Fibroblast of villous mesenchyme (primary cell): ENCODE results near the gene RASSF3. TPM values are rescaled to one million over a fixed set of nuclear protein-coding genes. Genes with fewer than 3 reads are reported as not detected.
"Not testable (repeated sequence)": the region's sequence is repeated elsewhere in the genome, so short reads cannot be mapped to it uniquely, and the experiment has no call there.

Experiments used
- DNase-seq: peaks from one replicate; pipeline ENCODE4 v3.0.0-alpha.2; 2010; ENCODE audit warnings: low read depth
- H3K4me3 ChIP-seq: 2 replicates; pipeline ENCODE4 v1.5.1; 2011; ENCODE audit warnings: low read depth, mild to moderate bottlenecking, low read length
- total RNA-seq: library from RNA; depleted of rRNA; stranded (reverse); fragments of >200 nt; gene quantifications from 2 replicates; pipeline ENCODE4 v1.2.3, GENCODE V29; 2012
- TF ChIP-seq, protein P1 (sequence below): IDR thresholded peaks from 2 replicates; pipeline ENCODE4 v1.5.1; 2012; ENCODE audit warnings: low read depth, mild to moderate bottlenecking, low read length; ENCODE audit not compliant: insufficient read depth

Gene RASSF3
- total RNA-seq, 1 donor: 31.1 TPM

DNA sequence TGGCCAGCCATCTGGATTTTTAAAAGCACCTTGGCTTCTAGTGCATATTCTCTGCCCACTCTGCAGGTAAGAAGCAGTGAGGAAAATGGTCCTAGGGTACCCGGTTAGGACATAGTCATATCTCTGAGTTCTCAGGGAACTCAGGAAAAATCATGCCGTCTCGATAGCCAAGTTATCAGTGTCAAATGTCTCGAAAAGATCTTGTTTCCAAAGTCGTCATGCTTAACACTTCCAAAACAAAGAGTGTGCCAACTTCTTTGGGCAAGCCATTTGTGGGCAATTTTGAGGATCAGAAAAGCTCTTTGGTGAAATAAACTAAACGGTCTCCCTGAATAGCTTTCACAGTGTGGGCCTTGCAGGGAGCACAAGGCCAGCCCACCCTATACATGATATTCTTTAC, 39.2 kb downstream of the RASSF3 start:
- no peak overlapping the region for H3K4me3 ChIP-seq
- DNase-seq: no peak
- TF ChIP-seq, protein P1, sequence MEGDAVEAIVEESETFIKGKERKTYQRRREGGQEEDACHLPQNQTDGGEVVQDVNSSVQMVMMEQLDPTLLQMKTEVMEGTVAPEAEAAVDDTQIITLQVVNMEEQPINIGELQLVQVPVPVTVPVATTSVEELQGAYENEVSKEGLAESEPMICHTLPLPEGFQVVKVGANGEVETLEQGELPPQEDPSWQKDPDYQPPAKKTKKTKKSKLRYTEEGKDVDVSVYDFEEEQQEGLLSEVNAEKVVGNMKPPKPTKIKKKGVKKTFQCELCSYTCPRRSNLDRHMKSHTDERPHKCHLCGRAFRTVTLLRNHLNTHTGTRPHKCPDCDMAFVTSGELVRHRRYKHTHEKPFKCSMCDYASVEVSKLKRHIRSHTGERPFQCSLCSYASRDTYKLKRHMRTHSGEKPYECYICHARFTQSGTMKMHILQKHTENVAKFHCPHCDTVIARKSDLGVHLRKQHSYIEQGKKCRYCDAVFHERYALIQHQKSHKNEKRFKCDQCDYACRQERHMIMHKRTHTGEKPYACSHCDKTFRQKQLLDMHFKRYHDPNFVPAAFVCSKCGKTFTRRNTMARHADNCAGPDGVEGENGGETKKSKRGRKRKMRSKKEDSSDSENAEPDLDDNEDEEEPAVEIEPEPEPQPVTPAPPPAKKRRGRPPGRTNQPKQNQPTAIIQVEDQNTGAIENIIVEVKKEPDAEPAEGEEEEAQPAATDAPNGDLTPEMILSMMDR: no peak

DNA sequence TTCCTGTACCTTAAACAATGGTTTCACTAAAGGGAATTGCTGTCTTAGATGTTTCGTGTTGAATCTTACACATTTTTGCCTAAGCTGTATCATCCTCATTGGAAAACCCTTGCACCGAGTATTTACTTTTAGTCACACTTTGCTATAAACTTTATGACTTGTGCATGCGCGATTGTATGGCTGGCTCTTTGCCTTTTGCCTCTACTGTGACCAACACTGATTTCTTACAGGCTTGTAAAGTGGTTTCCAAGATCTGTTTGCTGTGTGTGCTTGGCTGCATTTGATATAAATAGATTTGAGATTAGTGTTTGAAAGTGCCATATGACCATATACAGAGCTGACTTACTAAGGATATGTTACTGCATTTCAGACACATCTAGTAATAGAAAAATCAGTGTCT, 40.5 kb downstream of the RASSF3 start:
- peak; percentile 83 for DNase-seq
- no peak overlapping the region for H3K4me3 ChIP-seq
- TF ChIP-seq, protein P1: no peak

DNA sequence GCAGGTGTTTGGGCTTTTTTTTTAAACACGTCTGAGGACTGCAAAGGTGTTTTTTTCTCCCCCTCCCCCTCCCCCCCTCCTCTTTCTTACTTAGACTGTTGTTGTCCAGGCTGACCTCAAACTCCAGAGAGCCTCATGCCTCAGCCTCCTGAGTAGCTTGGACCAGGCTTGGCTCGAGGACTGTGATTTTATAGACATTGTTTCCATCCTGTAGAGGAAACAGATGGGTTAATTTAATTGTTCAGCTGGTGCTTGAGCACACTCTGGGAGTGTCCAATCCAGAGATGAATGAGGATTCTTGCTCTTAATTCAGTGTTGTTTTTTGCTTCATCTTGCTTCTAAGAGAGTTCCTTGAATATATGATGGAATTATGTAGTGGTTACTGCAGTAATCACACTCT, 42.1 kb downstream of the RASSF3 start:
- TF ChIP-seq, protein P1: no peak
- no peak for DNase-seq
- H3K4me3 ChIP-seq: no peak overlapping the region

DNA sequence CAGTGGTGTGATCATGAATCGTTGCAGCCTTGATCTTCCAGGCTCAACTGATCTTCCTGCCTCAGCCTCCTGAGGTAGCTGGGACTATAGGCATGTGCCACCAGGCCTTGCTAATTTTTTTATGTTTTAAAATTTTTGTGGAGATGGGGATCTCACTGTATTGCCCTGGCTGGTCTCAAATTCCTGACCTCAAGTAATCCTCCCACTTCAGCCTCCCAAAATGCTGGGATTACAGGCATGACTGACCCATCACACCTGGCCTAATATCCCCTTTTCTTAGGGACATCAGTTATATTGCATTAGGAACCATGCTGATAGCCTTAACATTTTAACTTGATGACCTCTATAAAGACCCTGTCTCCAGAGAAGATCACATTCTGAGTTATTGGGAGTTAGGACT, 42.8 kb downstream of the RASSF3 start:
- no peak overlapping the region for H3K4me3 ChIP-seq
- no peak for DNase-seq
- TF ChIP-seq, protein P1: no peak

DNA sequence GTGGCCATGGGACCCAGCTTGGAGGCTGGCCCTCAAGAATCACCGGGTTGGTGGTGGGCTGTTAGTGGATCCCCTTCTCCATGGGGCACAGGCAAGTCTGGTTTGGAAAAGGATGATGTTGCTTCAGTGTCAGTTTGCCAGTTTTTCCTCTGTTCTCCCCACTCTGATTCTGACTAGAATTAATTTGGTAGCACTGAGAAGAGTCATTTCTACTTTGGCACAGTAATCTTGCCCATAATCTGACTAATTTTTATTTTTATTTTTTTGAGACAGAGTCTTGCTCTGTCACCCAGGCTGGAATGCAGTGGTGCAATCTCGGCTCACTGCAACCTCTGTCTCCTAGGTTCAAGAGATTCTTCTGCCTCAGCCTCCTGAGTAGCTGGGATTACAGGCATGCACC, 43.6 kb downstream of the RASSF3 start:
- not testable (repeated sequence) for DNase-seq, H3K4me3 ChIP-seq

DNA sequence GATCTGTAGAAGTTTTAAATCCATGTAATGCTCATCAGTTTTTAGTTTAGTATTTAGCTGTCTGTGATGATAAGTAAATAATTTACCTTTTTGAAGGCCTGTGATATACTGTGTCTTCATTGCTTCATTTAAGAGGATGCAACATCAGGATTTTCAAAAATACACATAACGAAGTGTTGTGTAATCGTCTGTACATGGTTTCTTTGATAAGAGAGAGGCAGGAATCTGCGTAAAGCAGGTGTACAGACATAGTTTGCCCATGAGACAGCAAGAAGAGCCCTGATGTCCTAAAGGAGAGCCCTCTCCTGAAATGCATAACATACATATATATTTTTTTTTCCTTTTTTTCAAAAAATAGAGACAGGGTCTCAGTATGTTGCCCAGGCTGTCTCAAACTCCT, 44.8 kb downstream of the RASSF3 start:
- H3K4me3 ChIP-seq: no peak overlapping the region
- DNase-seq: peak; percentile 58
- TF ChIP-seq, protein P1: no peak

DNA sequence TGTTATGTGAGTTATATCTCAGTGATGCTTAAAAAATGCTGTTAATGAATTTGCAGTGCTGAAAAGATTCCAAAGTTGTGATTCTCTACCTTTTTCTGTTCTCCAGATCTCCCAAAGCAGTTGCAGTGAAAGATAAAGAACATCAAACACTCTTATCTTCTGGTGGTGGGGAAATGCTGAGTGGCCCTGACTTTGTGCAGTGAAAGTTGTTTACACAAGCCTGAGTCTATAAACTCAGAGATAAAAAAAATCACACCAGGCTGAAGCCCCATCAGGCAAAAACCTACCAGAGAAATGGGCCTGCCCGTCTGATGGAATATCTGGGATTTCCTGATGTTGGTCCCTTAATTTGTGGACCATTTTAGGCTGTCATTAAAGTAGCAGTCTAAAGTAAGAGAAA, 46.1 kb downstream of the RASSF3 start:
- TF ChIP-seq, protein P1: no peak
- peak; percentile 77 for DNase-seq
- H3K4me3 ChIP-seq: no peak overlapping the region
